MM.1S (cell line): ENCODE results near the gene ITM2C.

Experiments
- CTCF ChIP-seq: fragments of 300-600 bp; sonication (generic); IDR thresholded peaks from 2 replicates; pipeline ENCODE4 v1.5.1; 2016; ENCODE audit warnings: antibody characterized with exemption, low read length, mixed read lengths
- EZH2phosphoT487 ChIP-seq: fragments of 300-600 bp; sonication (generic); IDR thresholded peaks from 2 replicates; pipeline ENCODE4 v1.6.1; 2018; ENCODE audit warnings: antibody characterized with exemption, low read length

DNA sequence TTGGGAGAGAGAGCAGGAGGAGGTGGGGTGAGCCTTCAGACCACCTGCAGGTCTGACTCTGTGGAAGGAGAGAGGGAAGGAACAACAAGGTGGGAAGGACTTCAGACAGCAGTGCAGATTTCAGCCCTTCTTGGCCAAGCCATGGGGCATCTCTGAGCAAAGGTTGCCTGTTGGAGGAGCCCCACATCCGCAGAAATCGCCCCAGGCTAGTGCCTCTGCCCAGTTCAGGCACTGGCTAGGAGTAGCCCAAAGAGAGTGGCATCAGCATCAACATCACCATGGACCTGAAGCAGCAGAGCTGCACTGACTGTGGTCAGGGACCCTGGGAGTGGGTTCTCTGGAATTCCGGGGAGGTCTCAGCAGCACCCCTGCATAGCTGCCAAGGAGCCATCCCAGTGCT, 50.1 kb downstream of the ITM2C start:
- TF ChIP-seq CTCF (no peak), EZH2phosphoT487 (no peak)
